ENCODE data around the gene MOB3B. TPM values are rescaled to one million over a fixed set of nuclear protein-coding genes. Genes with fewer than 3 reads are reported as not detected.

The MOB3B gene
- total and polyA plus RNA-seq, 10 of the 15 experiments (the other 5 are each of a cell fraction or from before 2014, with no cell fraction given) = 0.44 to 2.7 (median 0.91) TPM

- TF ChIP-seq PBX3 (IDR thresholded peaks at IDR 0.05; ENCODE audit: insufficient replicate concordance, low read depth, low read length) = no peak
These were observed 107.3 kb downstream of the MOB3B start (continued) for GRCh38 chr9:27422279-27422834.

GRCh38 chr9:27421577-27421976 is 108.0 kb downstream of the MOB3B start:
- H2AFZ ChIP-seq (ENCODE audit: control insufficient read depth, low read depth, low read length) = no peak overlapping the region
- ATAC-seq = no peak
- FAIRE-seq = no peak
- no peak overlapping the region for H3K9ac ChIP-seq (ENCODE audit: control insufficient read depth, insufficient read depth, low read length)
- no peaks in the 10 kb centered on the region for H3K36me3 ChIP-seq (ENCODE audit: control insufficient read depth in 2 of 2, insufficient read depth in 2 of 2, low read length in 1 of 2)
- H4K20me1 ChIP-seq (ENCODE audit: control insufficient read depth, insufficient read depth) = no peaks in the 10 kb centered on the region
- 45% methylated on average over 2 of the region's 2 CpGs for WGBS (ENCODE audit: insufficient coverage, insufficient replicate concordance, low lambda C conversion rate, missing lambda C conversion rate)
- SMC1A ChIA-PET (ENCODE audit: uncharacterized antibody, unreplicated experiment) = interaction anchor here (0.7 kb wide), 2 partner anchors 11 to 68 kb away, joined by 3 read pairs; no protein-coding TSS in a partner anchor
- intact Hi-C loops (cut with micrococcal nuclease; ENCODE audit: unreplicated experiment) = no loop called here
- H3K4me3 ChIP-seq = no peak overlapping the region
- no peaks in the 10 kb centered on the region for H3K9me3 ChIP-seq (replicated peaks; ENCODE audit: control insufficient read depth, insufficient read depth, low read length)
- in situ Hi-C loops (cut with MboI) = no loop called here
- no peak for DNase-seq (ENCODE audit: low read depth, low spot score)
- TF ChIP-seq HDAC2 (IDR thresholded peaks at IDR 0.05) (no peak), ATF7 (IDR thresholded peaks at IDR 0.05; ENCODE audit: low read depth) (no peak), RUNX3 (IDR thresholded peaks at IDR 0.05; ENCODE audit: low read length) (no peak), CUX1 (IDR thresholded peaks at IDR 0.05; ENCODE audit: insufficient replicate concordance, low read depth, low read length) (no peak), PAX5 (IDR thresholded peaks at IDR 0.05; ENCODE audit: borderline replicate concordance, low read depth, low read length) (no peak), SREBF1 (IDR thresholded peaks at IDR 0.05; ENCODE audit: low read length) (no peak), POLR2AphosphoS5 (IDR thresholded peaks at IDR 0.05; ENCODE audit: low read length) (no peak), SP1 (IDR thresholded peaks at IDR 0.05; ENCODE audit: low read depth, low read length) (no peak), TBL1XR1 (IDR thresholded peaks at IDR 0.05; ENCODE audit: low read depth, low read length) (no peak), KAT2A (conservative IDR thresholded peaks at IDR 0.05; ENCODE audit: control insufficient read depth, low read depth, low read length) (no peak), IKZF1 (conservative IDR thresholded peaks at IDR 0.05) (no peak), KLF5 (IDR thresholded peaks at IDR 0.05; ENCODE audit: partially characterized antibody) (no peak), ZSCAN29 (IDR thresholded peaks at IDR 0.05) (no peak), MXI1 (IDR thresholded peaks at IDR 0.05; ENCODE audit: low read depth, low read length) (no peak), RELA (IDR thresholded peaks at IDR 0.05; ENCODE audit: borderline replicate concordance, partially characterized antibody) (no peak), IKZF2 (IDR thresholded peaks at IDR 0.05) (no peak)
- CTCF ChIA-PET = no interaction called here
- no TSS peak for BruUV-seq (replicated peaks)
- no peaks in the 10 kb centered on the region for H3K79me2 ChIP-seq (ENCODE audit: control insufficient read depth, insufficient read depth, low read length)
- H3K4me2 ChIP-seq (ENCODE audit: control insufficient read depth, insufficient read depth) = no peak overlapping the region
- H3K27ac ChIP-seq (ENCODE audit: control insufficient read depth, insufficient read depth) = no peak overlapping the region
- no peaks in the 10 kb centered on the region for H3K4me1 ChIP-seq (ENCODE audit: control insufficient read depth, insufficient read depth, low read length)
- no peaks in the 10 kb centered on the region for H3K27me3 ChIP-seq (replicated peaks in 1 of 2; ENCODE audit: control insufficient read depth in 2 of 2, insufficient read depth in 2 of 2, low read length in 1 of 2)
- RAD21 ChIA-PET (ENCODE audit: unreplicated experiment) = no interaction called here
- POLR2A ChIA-PET = interaction anchor here (0.5 kb wide), 1 partner anchor 22 kb away, joined by 3 read pairs; no protein-coding TSS in a partner anchor

Data from GM12878 (cell line).